Mucosa of gallbladder (tissue), 1 donor: ENCODE results near the gene MGAT4C. TPM values are rescaled to one million over a fixed set of nuclear protein-coding genes. Genes with fewer than 3 reads are reported as not detected.
"Not testable (repeated sequence)": the region's sequence is repeated elsewhere in the genome, so short reads cannot be mapped to it uniquely, and the experiment has no call there.

ENCODE experiments used
- DNase-seq: peaks from one replicate; pipeline ENCODE4 v3.0.0-alpha.2; 2020; ENCODE audit warnings: low spot score
- total RNA-seq: library from RNA; stranded (reverse); gene quantifications from one replicate; pipeline ENCODE4 v1.2.1, GENCODE V29; 2021
- donor health status: DM: no; HTN: no; CAD: no.

MGAT4C gene
- total RNA-seq = 0.60 TPM

- no peak for DNase-seq
Observed at GRCh38 chr12:86256163-86256562, at the start of gene MGAT4C. MGAT4C (minus strand) TSS chr12:86256391.

- DNase-seq = not testable (repeated sequence)
Observed at GRCh38 chr12:86296396-86296795, 40.2 kb upstream of the MGAT4C start.

- DNase-seq = no peak
Observed at GRCh38 chr12:86293682-86294240, 37.6 kb upstream of the MGAT4C start.

- no peak for DNase-seq
Observed at GRCh38 chr12:86292480-86292879, 36.3 kb upstream of the MGAT4C start.

- no peak for DNase-seq
Observed at GRCh38 chr12:86290615-86291014, 34.4 kb upstream of the MGAT4C start.

- no peak for DNase-seq
Observed at GRCh38 chr12:86286119-86286518, 29.9 kb upstream of the MGAT4C start.

- no peak for DNase-seq
Observed at GRCh38 chr12:86283620-86284019, 27.4 kb upstream of the MGAT4C start.

- DNase-seq = no peak
Observed at GRCh38 chr12:86275356-86275755, 19.2 kb upstream of the MGAT4C start.

GRCh38 chr12:86265329-86265695, 9.1 kb upstream of the MGAT4C start:
- no peak for DNase-seq

- DNase-seq = peak; percentile 54
Observed at GRCh38 chr12:86264451-86265328, 8.5 kb upstream of the MGAT4C start.

- no peak for DNase-seq
Observed at GRCh38 chr12:86261578-86261977, 5.4 kb upstream of the MGAT4C start.

GRCh38 chr12:86261142-86261541, 5.0 kb upstream of the MGAT4C start:
- no peak for DNase-seq

GRCh38 chr12:86260183-86260582, 4.0 kb upstream of the MGAT4C start:
- no peak for DNase-seq

- no peak for DNase-seq
Observed at GRCh38 chr12:86257134-86257533, 943 bp upstream of the MGAT4C start.

GRCh38 chr12:86254399-86255107, 1.6 kb downstream of the MGAT4C start:
- DNase-seq = no peak

- DNase-seq = no peak
Observed at GRCh38 chr12:86249851-86250250, 6.3 kb downstream of the MGAT4C start.

- DNase-seq = no peak
Observed at GRCh38 chr12:86249276-86249675, 6.9 kb downstream of the MGAT4C start.

GRCh38 chr12:86247871-86248270, 8.3 kb downstream of the MGAT4C start:
- no peak for DNase-seq

- no peak for DNase-seq
Observed at GRCh38 chr12:86241600-86241999, 14.6 kb downstream of the MGAT4C start.

GRCh38 chr12:86234316-86234855, 21.8 kb downstream of the MGAT4C start:
- no peak for DNase-seq

- DNase-seq = no peak
Observed at GRCh38 chr12:86233126-86233525, 23.1 kb downstream of the MGAT4C start.

GRCh38 chr12:86230516-86231146, 25.6 kb downstream of the MGAT4C start:
- DNase-seq = no peak
